ENCODE results near the gene FSTL4. TPM values are rescaled to one million over a fixed set of nuclear protein-coding genes. Genes with fewer than 3 reads are reported as not detected.

FSTL4 gene
- total and polyA plus RNA-seq, 2 of the 13 experiments (the other 11 are each of a cell fraction or from before 2014, with no cell fraction given) = 2.1 to 3.0 TPM

DNA sequence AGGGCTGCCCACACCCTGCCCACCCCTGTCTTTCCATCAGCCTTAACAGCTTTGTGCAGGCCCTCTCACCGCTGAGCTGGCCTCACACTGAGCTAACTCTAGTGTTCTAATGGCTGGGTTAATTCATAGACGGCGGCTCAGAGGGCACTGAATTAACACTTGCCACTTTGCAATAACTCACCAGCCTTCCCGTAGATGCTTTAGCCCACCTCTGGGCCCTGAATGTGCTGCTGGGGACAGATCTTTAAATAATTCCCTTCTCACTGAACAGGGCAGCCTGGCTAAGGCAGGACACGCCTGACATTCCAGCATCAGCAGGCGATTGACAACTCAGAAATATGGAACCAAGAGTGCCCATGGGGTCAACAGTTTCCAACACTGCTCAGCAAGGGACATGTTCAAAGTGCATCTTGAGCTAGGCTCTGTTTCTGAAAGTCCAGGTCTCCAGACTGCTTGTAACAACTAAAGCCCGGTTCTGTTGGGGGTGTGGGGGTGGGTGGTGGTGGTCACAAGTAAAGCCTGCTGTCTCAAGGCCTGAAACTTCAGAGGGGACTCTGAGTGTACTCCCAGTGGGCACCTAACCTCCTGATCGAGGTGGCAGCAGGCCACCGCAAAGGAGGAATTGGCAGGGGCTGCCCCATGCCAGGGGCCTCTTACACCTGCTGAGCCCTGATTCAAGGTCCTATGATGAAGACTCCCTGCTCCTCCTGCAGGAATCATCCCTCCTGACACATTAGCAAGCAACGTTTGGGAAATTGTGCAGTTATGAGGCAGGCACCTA, 248.3 kb downstream of the FSTL4 start:
- peaks cover 0 to 19% of the 10 kb centered on the region in 2 experiments; a peak in 2 of 5 replicates for H3K27me3 ChIP-seq (ENCODE audit: control insufficient read depth in 1 of 2, insufficient read depth in 2 of 2, low read length in 2 of 2)
- no peak overlapping the region for H2AFZ ChIP-seq (ENCODE audit: low read length)
- 20% methylated on average over 7 of the region's 10 CpGs for WGBS (ENCODE audit: low lambda C conversion rate)
- H3K36me3 ChIP-seq (replicated peaks in 1 of 2; ENCODE audit: control insufficient read depth in 1 of 2, insufficient read depth in 2 of 2, low read length in 2 of 2) = no peaks in the 10 kb centered on the region
- ChIA-PET POLR2A (no interaction called here), CTCF (ENCODE audit: low intra/inter-chr PET ratio, low total read pairs) (no interaction called here)
- no peak overlapping the region for H3K27ac ChIP-seq (ENCODE audit: extremely low read length, insufficient read depth, low read length)
- no peak overlapping the region for H3K4me3 ChIP-seq (replicated peaks in 1 of 3; ENCODE audit: insufficient read depth in 1 of 3, low read depth in 2 of 3, low read length in 3 of 3)
- peaks cover 9% of the 10 kb centered on the region; the same call in 1 of the 2 replicates for H3K4me1 ChIP-seq (ENCODE audit: insufficient read depth, low read length)
- H4K20me1 ChIP-seq (ENCODE audit: insufficient read depth, low read length) = no peaks in the 10 kb centered on the region
- H3K9ac ChIP-seq (ENCODE audit: insufficient read depth, low read depth, low read length) = no peak overlapping the region
- H3K79me2 ChIP-seq (ENCODE audit: insufficient read depth, low read length) = no peaks in the 10 kb centered on the region
- TF ChIP-seq, protein P1, sequence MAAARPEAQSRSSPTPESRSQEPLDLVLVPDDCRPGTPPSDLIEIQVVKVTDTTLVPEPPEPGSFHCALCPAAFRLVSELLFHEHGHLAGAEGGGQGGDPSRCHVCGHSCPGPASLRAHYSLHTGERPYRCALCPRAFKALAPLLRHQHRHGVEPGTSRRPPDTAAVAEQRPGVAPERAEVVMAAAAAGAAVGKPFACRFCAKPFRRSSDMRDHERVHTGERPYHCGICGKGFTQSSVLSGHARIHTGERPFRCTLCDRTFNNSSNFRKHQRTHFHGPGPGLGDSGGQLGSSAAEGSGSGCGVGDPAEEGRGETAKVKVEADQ (CRISPR knock-in tag; IDR thresholded peaks at IDR 0.05; ENCODE audit: borderline replicate concordance) = no peak
- DNase-seq (ENCODE audit: low spot score) (no peak), FAIRE-seq (no peak), ATAC-seq (no peak)
- no peaks in the 10 kb centered on the region for H3K9me3 ChIP-seq (ENCODE audit: low read length)
- in situ Hi-C loops (cut with HindIII; ENCODE audit: extremely low pct_ligation_motif_present, low pct_unique_long_range_greater_than_20kb) = no loop called here
- BruUV-seq (replicated peaks) = no TSS peak
- no peak overlapping the region for H3K4me2 ChIP-seq (ENCODE audit: low read depth, low read length)
- intact Hi-C loops (cut with micrococcal nuclease; ENCODE audit: unreplicated experiment) = no loop called here

DNA sequence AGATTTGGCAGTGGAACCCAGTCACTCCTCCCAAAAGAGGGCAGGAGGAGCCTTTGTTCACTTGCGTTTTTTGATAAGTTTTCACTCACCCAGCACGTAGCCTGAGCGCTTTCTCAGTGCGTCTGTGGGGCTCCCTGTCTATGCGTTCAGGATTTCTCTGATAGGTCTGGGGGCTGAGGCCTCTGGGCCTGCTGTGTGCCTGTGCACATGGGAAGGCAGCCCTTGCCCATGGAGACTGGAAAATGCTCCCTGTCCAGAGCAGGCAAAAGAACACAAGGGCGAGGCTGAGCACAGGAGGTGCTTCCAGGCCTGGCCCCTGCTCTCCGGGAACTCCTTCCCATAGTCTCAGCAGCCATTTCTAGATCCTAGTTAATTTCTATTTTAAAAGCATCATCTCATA, 249.9 kb downstream of the FSTL4 start:
- Histone ChIP-seq H3K27me3 (ENCODE audit: control insufficient read depth in 1 of 2, insufficient read depth in 2 of 2, low read length in 2 of 2) (peaks cover 0 to 19% of the 10 kb centered on the region in 2 experiments; a peak in 2 of 5 replicates), H3K36me3 (replicated peaks in 1 of 2; ENCODE audit: control insufficient read depth in 1 of 2, insufficient read depth in 2 of 2, low read length in 2 of 2) (no peaks in the 10 kb centered on the region), H3K4me2 (ENCODE audit: low read depth, low read length) (no peak overlapping the region), H3K79me2 (ENCODE audit: insufficient read depth, low read length) (no peaks in the 10 kb centered on the region), H3K9me3 (ENCODE audit: low read length) (no peaks in the 10 kb centered on the region), H3K9ac (ENCODE audit: insufficient read depth, low read depth, low read length) (no peak overlapping the region), H3K27ac (ENCODE audit: extremely low read length, insufficient read depth, low read length) (no peak overlapping the region), H3K4me3 (replicated peaks in 1 of 3; ENCODE audit: insufficient read depth in 1 of 3, low read depth in 2 of 3, low read length in 3 of 3) (no peak overlapping the region), H2AFZ (ENCODE audit: low read length) (no peak overlapping the region), H3K4me1 (ENCODE audit: insufficient read depth, low read length) (no peaks in the 10 kb centered on the region), H4K20me1 (ENCODE audit: insufficient read depth, low read length) (no peaks in the 10 kb centered on the region)
- in situ Hi-C loops (cut with HindIII; ENCODE audit: extremely low pct_ligation_motif_present, low pct_unique_long_range_greater_than_20kb) = no loop called here
- FAIRE-seq (no peak), DNase-seq (ENCODE audit: low spot score) (no peak), ATAC-seq (no peak)
- CTCF ChIA-PET (ENCODE audit: low intra/inter-chr PET ratio, low total read pairs) = no interaction called here
- 63% methylated on average over 7 of the region's 7 CpGs for WGBS (ENCODE audit: low lambda C conversion rate)
- BruUV-seq (replicated peaks) = no TSS peak
- TF ChIP-seq ZNF761 (CRISPR knock-in tag; conservative IDR thresholded peaks at IDR 0.05) (no peak), MIER2 (CRISPR knock-in tag; IDR thresholded peaks at IDR 0.05) (no peak)
- POLR2A ChIA-PET = no interaction called here
- intact Hi-C loops (cut with micrococcal nuclease; ENCODE audit: unreplicated experiment) = no loop called here

Measured in HepG2 (cell line).